GM12872 (cell line): Measurements from ENCODE around the gene ZC2HC1C.

Experiments
- CTCF ChIP-seq: IDR thresholded peaks from 3 replicates; pipeline ENCODE4 v1.5.1; 2011; ENCODE audit warnings: low read depth, mild to moderate bottlenecking, low read length, moderate library complexity; ENCODE audit not compliant: insufficient read depth

The ZC2HC1C gene

DNA sequence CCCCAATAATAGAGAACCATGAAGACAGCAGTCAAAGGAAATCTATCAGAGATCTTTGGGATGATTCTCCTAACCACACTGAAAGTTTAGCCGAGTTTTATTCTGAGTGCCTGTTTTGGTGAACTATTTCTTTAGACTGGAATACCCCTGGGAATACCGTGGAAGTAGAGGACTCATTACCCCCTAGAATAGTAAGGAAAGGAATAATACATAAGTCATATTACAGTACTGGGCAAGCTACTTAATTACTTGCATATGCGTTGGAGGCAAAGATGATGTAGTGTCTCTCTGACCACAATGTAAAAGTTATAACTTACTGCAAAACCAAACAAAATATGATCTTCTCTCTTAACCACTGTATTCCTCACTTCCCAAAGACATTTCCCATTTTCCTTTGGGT, 25.5 kb downstream of the ZC2HC1C start:
- no peak for TF ChIP-seq CTCF

DNA sequence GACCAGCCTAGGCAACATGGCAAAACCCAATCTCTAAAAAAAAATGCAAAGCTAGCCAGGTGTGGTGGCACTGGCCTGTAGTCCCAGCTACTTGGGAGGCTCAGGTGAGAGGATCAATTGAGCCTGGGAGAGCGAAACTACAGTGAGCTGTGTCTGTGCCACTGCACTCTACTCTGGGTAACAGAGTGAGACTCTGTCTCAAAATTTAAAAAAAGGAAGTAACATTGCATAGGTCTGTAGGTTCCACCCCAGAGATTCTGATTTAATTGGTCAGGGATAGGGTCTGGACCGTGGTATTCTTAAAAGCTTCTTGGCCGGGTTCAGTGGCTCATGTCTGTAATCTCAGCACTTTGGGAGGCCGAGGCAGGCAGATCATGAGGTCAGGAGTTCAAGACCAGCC, 26.2 kb downstream of the ZC2HC1C start:
- no peak for TF ChIP-seq CTCF

- no peak for TF ChIP-seq CTCF
Measured at GRCh38 chr14:75096959-75097358, 27.5 kb downstream of the ZC2HC1C start.

DNA sequence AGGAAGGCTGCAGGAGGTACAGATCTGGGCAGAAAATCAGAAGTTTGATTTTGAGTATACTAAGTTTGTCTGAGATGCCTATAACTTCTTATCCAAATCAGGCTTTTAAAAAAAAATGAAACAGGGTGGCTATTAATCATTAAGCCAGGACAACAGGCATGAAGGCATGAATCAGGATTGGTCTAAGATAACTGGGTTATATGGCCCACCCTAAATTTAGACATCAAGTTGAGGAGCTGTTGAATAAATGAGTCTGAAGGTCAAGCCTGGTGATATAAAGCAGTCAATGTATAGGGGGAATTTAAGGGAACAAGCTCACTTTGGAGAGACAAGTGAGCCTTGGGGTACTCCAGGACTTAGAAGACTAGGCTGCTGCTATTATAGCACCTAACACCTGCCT, 28.8 kb downstream of the ZC2HC1C start:
- no peak for TF ChIP-seq CTCF

GRCh38 chr14:75098682-75099081, 29.2 kb downstream of the ZC2HC1C start:
- no peak for TF ChIP-seq CTCF

- no peak for TF ChIP-seq CTCF
Measured at GRCh38 chr14:75101491-75101890, 32.0 kb downstream of the ZC2HC1C start.

- TF ChIP-seq CTCF = no peak
Measured at GRCh38 chr14:75107186-75107585, 37.7 kb downstream of the ZC2HC1C start.

GRCh38 chr14:75109877-75110276, 40.4 kb downstream of the ZC2HC1C start:
- no peak for TF ChIP-seq CTCF
